HG02610 (cell line): ENCODE measurements around the gene OR9Q1.
"Not testable (repeated sequence)": the region's sequence is repeated elsewhere in the genome, so short reads cannot be mapped to it uniquely, and the experiment has no call there.

Source experiments
- ATAC-seq: cut with Tn5 transposase; IDR thresholded peaks from one replicate; pipeline ENCODE4 v1.9.1; 2021; ENCODE audit warnings: mild to moderate bottlenecking, moderate library complexity; ENCODE audit not compliant: unreplicated experiment

Gene OR9Q1, protein sequence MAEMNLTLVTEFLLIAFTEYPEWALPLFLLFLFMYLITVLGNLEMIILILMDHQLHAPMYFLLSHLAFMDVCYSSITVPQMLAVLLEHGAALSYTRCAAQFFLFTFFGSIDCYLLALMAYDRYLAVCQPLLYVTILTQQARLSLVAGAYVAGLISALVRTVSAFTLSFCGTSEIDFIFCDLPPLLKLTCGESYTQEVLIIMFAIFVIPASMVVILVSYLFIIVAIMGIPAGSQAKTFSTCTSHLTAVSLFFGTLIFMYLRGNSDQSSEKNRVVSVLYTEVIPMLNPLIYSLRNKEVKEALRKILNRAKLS

DNA sequence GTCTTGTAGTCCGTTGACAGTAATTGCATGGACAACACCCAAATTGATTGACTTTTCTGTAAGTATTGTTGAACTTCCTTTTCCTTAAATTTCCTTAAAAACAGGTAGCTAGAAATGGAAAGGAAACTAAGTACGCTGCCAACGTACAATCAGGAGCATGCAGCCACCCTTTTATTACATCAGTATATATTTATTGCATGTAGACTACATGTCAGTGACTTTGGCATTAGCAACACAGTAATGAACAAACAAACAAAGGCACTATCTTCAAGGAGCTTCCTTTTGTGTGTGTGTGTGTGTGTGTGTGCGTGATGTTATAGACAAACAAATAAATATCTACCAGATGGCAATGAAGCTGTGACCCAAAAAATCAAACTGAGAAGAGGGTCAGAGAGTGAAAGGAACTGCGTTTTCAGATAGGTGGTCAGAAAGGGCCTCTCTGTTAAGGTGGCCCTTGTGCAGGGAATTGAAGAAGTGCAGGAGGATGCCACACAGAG lies at the start of gene OR9Q1:
Gene OR9Q1, plus strand, starts transcription at position 447 of the 497 bp plus-strand sequence. CDS start 155,564 bp downstream, outside the sequence.
- ATAC-seq, result no peak

DNA sequence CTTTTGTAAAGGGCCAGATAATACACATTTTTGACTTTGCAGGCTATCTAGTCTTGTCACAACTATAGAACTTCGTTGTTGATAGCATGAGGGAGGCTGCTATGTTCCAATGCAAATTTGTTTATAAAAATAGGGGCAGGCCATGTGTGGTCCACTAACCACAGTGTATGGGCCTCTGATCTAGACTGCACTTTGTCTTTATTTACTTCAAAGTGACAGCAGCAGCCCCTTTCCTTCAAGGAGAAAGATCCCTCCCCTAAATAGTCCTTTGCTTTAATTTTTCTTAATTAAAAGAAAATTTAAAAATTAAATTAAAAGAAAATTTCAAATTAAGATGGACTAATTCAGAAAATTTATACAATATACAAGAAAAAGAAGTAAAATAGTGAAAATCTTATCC lies 49.5 kb upstream of the OR9Q1 start:
- no peak for ATAC-seq

DNA sequence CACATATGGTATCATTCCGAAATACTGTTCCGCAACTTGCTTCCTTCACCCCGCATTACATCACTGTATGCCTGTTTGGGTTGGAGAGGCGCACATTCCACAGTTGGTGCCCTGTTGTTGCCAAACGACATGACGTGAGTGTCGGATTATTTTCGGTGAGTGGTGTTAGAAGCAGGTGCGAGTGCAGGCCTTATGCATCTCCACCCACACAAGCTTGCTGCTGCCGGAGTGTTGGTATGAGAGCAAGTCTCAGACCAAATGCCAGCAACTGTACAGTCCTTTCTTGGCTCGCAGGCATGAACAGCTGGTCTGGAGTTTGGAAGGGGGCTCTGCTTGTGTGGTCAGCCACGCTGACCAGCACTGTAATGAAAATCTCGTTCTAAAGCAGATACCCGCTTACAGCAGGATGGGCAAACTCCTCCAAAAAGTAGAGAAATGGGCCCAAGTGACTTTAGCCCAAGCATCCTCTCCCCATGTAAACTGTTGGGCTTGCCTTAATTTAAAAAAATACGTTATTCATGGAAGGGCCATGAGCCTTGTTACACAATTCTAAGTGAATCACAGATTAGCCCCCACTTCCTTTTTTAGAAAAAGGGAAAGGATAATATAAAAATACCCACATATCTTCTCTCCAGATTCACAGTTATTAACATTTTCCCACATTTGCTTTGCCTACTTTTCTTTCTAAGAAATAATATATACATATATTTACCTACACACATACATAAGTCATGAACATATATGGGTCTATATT lies 48.7 kb upstream of the OR9Q1 start:
- no peak for ATAC-seq

DNA sequence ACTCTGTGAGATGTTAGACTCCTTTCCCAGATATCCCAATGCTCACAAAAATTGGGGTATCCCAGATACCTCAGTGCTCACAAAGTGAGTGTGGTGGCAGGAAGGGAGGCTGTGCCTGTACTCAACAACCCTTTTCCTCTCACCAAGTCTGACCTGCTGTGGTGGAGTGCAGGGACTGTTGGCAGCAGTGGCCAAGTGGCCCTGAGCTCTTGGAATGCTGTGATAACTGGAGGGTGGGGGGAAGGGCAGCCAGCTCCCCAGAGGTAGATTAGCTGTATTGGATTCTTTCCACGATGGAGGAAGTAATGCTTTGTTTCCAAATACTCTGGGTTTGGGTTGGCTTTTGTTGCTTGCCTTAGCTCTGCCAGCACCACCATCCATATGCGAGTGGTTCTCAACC lies 46.0 kb upstream of the OR9Q1 start:
- ATAC-seq, result no peak

DNA sequence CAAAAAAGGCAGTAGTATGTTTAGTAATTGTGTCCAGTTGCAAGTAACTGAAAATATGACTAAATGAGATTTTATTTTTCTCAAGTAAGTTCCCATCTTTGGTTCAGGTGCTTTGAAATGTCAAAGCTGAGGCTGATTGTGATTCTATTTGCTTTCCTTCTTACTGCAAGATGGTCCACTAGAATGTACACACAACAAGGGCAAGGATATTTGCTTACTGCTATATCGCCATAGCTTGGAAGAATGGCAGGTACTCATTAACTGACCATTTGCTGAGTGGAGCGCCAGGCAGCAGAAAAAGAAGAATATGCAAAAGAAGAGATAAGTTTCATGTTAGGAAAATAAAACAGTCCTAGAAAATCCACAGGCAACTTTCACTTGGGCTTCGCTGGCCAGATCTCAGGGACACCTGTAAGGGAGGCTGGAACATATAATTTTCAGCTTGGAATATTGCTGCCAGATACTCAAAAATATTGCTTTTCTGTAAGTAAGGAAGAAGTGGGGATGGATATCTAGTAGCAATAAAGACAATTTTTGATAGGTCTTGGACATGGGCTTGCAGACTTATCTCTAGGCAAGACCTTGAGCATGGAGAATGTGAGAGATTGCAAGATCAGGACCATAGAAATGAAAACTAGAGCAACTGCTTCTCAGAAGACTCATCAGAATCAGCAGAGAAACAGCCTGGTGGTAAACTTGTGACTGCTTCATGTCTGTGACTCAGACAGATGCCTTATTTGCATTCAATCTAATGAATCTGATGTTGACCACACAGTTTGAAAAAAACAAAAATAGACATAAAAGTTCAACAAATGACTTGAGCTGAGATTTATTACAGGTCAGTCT lies 44.8 kb upstream of the OR9Q1 start:
- peak; percentile 26 for ATAC-seq

DNA sequence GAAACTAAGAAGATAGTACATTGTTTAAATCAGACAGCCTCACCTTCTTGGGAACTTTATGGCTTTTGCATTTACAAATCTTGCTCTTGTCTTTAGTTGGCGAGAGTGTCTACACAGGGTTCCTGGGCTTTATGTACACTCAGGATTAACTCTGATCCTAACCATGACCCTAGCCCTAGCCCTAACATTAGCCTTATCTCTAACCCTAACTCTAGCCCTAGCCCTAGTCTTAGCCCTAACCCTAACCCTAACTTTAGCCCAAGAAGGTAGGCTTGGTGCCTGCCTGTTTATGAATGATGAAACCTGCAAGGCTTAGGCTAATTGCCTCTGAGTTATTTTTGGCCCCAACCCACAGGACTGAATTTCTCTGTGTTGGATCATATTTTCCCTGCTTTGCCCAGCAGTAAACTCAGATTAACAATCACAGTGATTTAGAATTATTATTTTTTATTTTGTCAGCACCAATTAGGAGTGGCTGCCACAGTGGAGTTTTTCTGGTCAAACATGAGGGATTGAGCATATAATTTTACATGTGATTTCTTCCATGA lies 44.1 kb upstream of the OR9Q1 start:
- ATAC-seq, result peak; percentile 29

DNA sequence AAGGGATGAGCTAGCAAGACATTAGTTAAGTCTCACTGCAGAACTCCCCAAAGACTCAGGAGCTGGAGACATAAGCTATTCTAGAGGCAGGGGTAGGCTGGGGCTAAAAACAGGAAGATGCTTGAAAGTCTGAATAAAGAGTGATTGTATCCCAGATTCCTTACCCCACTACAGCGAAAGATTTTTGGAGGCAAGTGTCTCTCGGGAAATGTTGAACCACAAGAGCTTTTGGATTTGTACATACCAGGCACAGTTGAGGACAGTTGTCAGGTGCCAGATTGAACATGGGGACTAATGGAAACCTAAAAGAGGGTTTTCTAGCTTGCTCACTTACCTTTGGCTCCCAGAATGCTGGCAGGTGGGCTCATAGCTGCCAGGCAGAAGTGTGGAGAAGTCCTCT lies 43.5 kb upstream of the OR9Q1 start:
- no peak for ATAC-seq

DNA sequence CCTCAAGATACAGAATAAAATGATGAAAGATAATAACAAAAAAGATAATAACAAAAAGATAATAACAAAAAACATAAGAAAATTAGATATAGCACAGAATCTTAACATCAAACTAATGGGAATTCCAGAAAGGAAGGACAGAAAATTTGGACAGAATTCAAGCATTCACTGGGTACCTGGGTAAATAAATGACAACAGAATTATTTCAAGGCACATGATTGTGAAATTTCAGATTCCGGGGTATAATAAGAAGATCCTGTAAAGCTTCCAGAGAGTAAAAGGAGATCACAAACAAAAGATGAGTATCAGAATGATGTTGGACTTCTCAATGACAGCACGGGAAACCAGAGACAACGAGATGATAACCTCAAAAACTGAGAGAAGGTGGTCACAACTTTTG lies 42.1 kb upstream of the OR9Q1 start:
- ATAC-seq, result no peak

DNA sequence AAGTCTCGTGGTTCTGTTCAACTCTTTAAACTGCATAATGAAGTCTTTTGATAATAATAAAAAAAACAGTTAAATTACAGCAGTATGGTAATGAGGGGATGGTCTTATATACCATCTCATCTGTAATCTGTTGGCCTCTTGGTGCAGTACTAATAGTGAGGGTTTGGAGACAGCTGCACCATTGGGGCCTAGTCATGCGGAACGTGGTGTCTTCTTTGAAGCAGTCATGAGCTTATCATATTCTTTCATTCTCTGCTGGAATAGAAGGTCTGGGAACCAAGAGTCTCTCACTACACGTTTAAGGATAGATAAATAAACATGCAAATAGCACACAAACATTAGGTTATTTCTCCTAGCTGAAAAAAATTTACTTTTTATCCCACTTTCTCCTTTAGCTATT lies 40.9 kb upstream of the OR9Q1 start:
- ATAC-seq, result no peak

DNA sequence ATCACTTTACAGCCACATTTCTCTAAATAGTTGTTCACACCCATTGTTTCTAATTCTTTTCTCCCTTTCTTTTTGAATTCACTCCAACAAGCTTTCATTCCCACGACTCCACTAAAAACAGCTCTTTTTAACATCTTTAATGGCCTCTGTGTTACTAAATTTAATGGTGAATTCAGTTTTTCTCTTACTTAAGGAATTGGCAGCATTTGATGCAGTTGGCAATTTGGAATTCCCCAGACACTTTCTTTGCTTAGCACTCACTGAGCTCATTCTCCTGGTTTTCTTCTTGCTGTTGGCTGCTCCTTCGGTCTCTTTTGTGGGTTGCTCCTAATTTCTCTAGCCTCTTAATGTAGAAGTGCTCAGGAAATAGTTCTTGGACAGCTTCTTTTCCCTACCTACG lies 40.5 kb upstream of the OR9Q1 start:
- no peak for ATAC-seq

DNA sequence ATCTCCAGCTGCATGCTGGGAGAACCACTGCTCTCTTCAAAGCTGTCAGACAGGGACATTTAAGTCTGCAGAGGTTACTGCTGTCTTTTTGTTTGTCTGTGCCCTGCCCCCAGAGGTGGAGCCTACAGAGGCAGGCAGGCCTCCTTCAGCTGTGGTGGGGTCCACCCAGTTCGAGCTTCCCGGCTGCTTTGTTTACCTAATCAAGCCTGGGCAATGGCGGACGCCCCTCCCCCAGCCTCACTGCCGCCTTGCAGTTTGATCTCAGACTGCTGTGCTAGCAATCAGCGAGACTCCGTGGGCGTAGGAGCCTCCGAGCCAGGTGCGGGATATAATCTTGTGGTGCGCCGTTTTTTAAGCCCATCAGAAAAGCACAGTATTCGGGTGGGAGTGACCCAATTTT lies 24.2 kb upstream of the OR9Q1 start:
- ATAC-seq, result not testable (repeated sequence)

DNA sequence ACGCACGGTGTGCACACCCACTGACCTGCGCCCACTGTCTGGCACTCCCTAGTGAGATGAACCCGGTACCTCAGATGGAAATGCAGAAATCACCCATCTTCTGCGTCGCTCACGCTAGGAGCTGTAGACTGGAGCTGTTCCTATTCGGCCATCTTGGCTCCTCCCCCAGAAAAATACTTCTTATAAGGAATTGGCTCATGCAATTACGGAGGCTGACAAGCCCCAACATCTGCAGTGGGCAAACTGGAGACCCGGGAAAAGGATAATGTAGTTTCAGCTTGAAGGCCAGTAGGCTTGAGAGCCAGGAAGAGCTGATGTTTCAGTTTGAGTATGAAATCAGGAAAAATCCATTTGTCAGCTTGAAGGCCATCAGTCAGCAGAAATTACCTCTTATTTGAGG lies 23.7 kb upstream of the OR9Q1 start:
- not testable (repeated sequence) for ATAC-seq

DNA sequence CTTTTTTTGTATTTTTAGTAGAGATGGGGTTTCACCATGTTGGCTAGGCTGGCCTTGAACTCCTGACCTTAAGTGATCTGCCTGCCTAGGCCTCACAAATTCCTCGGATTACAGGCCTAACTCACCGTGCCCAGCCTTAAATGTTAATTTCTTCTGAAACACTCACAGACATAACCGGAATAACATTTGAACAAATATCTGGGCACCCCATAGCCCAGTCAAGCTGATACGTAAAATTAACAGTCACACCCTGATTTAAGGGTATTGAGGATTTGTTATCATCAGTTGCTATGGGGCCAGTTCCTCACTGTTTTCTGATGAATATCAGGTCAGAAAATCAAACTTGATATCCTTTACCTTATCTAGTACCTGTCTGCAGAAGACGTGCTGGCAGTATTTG lies 23.0 kb upstream of the OR9Q1 start:
- no peak for ATAC-seq

DNA sequence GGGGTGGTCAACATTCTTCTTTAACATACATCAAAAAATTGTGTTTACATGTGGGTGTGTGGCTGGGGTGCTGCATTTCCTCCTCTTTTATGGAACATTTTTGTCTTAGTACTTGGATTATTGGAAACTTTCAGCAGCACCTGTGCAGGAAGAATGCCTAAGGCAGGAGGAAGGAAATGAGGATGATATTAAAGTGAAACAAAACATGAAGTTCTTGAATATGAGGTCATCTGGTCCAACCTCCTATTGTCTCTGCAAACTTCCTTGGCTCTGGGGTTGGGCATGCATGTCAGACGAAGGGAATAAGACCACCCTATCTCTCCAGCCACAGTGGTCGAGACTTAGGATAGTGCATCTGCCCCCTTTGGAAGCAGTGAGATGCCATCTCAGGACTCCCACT lies 20.6 kb upstream of the OR9Q1 start:
- ATAC-seq, result no peak

DNA sequence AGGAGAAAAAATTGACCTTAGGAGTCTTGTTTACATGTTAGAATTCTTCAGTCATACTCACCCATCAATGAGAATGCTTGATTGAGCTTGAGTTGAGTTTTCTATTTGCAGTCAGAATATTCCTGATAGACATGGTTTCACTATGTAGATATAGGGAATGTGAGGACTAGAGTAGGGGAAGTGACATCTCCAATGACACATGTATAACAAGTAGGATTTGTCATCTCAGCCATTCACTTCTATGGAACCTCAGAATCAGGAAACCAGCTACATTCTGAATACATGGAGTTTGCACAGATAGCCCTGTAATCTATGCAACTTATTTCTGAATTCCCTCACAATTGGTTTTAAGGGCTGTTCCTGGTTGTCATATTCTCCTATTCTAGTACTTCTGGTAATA lies 20.1 kb upstream of the OR9Q1 start:
- no peak for ATAC-seq

DNA sequence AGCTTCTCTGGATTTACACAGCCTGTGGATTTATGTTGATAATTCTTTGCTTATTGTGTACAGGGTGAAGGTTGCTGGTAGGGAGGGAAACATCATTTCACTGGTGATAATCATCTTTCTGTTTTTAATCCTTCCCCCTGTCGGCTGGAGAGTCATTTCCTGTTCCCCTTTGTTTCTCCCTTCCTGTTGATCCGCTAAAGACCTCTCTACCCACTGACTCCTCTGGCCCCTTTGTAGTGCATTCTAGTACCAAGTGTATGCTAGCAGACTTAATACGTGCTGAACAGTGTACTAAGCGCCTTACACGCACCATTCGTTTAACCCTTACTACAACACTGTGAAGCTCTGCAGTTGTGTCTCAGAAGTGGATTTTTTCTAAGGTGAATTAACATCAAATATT lies 19.0 kb upstream of the OR9Q1 start:
- ATAC-seq, result no peak

DNA sequence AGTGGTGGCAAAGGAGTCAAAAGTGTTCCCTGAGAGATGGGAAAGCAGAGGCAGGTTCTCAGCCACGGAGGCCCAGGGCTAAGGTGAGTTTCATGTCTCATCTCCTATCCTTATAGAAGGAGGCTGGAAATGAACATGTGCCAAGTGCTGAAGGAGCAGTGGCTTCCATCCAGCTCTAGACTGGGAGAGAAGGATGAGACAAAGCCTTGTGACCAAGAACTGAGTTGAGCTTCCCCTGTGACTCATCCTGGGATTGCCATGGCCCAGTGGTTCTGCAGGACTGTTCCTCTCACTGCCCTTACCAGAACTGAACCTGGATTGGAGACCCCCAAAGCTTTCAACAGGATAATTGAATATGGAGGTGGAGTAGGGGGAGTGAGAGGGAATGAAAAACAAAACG lies 16.7 kb upstream of the OR9Q1 start:
- no peak for ATAC-seq

DNA sequence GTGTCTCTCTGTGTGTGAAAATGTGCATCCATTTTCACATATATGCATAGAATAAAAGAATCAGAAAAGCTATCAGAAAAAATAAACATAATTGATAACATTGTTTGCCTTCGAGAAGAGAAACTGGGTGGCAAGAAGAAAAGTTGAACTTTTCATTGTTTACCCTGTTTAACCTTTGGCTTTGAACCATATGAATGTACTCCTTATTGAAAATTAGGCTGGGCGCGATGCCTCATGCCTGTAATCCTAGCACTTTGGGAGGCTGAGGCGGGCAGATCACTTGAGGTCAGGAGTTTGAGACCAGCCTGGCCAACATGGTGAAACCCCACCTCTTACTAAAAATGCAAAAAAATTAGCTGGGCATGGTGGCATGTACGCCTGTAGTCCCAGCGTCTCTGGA lies 11.9 kb upstream of the OR9Q1 start:
- no peak for ATAC-seq

DNA sequence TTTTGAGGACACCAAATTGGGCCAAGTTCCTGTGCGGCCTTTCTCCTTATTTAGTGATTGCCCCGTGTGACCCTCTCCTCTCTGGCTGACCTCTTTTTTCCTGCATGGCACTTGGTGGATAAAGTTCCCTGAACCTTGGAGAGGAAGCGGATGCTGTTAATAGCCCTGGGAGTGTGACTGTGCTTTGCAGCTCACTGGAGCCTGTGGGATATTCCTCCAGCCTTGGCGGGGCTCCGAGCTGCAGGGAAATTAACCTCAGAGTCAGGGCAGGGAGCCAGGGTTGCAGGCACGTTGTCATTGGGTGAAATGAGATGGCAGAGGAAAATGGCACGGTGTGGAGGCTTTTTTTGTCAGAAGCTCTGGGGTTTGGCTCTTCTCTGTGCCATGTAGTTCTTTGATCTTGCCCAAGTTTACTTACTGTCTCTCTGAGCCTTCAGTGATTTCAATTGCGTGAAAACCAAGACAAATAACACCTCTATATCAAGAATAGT lies 965 bp downstream of the OR9Q1 start:
- no peak for ATAC-seq

DNA sequence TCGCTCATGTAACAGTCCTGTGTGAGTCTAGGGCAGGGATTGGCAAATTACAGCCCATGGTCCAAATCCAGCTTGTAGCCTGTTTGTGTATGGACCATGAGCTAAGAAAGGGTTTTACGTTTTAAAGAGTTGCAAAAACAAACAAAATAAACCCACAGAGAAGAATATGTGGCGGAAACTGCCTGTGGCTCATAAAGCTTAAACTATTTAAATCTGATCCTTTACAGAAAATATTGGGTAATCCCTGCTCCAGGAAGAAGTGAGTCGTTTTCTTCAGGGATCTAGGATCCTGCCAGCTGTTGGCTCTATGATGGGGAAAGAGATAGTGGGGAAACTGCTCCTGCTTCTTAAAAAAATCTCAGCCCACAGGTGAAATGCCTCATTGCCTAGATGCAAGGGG lies 3.7 kb downstream of the OR9Q1 start:
- no peak for ATAC-seq
